Ovary (tissue), 3 donors: ENCODE results near the gene TRA2B.

Source experiments
- EP300 ChIP-seq: sonication (generic); formaldehyde crosslinking; IDR thresholded peaks from one replicate; pipeline ENCODE4 v1.6.1; 2017; ENCODE audit warnings: antibody characterized with exemption
- POLR2A ChIP-seq: fragments of 450-650 bp; IDR thresholded peaks from one replicate; pipeline ENCODE4 v1.6.1; 2017; ENCODE audit warnings: antibody characterized with exemption, mild to moderate bottlenecking, moderate library complexity
- TF ChIP-seq, protein P1 (sequence below), 3 donors: fragments of 450-650 bp in 2 of 3; fragments of 200-600 bp in 1 of 3; IDR thresholded peaks; one replicate each; pipeline versions ENCODE4 v1.5.1 to v1.8.0; 2016 to 2022; ENCODE audit warnings: antibody characterized with exemption in 3 of 3, mild to moderate bottlenecking in 1 of 3
- donor health status: DM: no; HTN: no; CAD: no.

DNA sequence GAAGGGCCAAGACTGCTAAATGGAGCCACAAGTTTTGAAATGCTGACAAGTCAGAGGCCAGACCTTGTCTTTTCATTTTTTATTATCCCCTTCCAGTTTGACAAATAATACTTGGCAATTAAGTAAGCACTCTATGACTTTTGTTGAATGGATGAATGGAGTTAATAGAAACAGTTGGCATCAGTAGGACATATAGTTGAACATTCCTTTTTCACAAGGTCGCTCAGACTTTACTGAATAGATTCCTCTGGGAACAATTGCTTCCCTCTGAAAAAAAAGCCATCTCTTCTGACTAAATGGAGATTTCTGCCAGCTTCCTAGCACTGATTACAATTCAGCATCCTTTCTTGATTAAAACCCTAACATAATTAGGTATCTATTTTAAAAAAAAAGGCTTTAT, 53.2 kb downstream of the TRA2B start:
- TF ChIP-seq, protein P1, sequence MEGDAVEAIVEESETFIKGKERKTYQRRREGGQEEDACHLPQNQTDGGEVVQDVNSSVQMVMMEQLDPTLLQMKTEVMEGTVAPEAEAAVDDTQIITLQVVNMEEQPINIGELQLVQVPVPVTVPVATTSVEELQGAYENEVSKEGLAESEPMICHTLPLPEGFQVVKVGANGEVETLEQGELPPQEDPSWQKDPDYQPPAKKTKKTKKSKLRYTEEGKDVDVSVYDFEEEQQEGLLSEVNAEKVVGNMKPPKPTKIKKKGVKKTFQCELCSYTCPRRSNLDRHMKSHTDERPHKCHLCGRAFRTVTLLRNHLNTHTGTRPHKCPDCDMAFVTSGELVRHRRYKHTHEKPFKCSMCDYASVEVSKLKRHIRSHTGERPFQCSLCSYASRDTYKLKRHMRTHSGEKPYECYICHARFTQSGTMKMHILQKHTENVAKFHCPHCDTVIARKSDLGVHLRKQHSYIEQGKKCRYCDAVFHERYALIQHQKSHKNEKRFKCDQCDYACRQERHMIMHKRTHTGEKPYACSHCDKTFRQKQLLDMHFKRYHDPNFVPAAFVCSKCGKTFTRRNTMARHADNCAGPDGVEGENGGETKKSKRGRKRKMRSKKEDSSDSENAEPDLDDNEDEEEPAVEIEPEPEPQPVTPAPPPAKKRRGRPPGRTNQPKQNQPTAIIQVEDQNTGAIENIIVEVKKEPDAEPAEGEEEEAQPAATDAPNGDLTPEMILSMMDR (IDR thresholded peaks at IDR 0.05) = no peak
- TF ChIP-seq POLR2A (no peak), EP300 (no peak)
